NB4 (cell line): ENCODE data around the gene RBM20.

ENCODE experiments used
- MYC ChIP-seq: IDR thresholded peaks from 2 replicates; pipeline ENCODE4 v1.6.1; 2011; ENCODE audit warnings: low read depth, low read length
- POLR2A ChIP-seq: IDR thresholded peaks from 2 replicates; pipeline ENCODE4 v1.6.1; 2011; ENCODE audit warnings: mild to moderate bottlenecking; ENCODE audit not compliant: insufficient read length; ENCODE audit errors: extremely low read depth
- TF ChIP-seq, protein P1 (sequence below): IDR thresholded peaks from one replicate; pipeline ENCODE4 v1.5.1; 2012; ENCODE audit warnings: low read depth, low read length
- TF ChIP-seq, protein P2 (sequence below): IDR thresholded peaks from 2 replicates; pipeline ENCODE4 v1.6.1; 2011; ENCODE audit warnings: low read depth, low read length

DNA sequence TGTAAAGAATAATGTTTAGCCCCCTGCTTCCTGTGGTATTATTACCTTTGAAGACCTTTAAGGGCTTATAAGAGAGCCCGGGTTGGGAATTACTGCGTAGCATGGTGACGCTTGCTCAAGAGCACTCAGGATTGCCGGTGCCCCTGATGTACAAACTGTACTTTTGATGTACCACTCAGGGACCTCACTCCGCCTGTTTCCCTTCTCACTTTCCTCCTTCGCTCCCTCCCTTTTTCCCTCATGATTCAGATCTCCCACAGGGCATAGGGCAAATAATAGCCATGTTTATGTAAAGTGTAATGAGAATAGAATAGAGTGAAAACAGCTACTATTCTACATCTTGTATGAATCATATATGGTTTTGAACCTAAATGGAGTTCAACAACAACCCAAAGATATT lies 149.8 kb downstream of the RBM20 start:
- TF ChIP-seq, protein P1, sequence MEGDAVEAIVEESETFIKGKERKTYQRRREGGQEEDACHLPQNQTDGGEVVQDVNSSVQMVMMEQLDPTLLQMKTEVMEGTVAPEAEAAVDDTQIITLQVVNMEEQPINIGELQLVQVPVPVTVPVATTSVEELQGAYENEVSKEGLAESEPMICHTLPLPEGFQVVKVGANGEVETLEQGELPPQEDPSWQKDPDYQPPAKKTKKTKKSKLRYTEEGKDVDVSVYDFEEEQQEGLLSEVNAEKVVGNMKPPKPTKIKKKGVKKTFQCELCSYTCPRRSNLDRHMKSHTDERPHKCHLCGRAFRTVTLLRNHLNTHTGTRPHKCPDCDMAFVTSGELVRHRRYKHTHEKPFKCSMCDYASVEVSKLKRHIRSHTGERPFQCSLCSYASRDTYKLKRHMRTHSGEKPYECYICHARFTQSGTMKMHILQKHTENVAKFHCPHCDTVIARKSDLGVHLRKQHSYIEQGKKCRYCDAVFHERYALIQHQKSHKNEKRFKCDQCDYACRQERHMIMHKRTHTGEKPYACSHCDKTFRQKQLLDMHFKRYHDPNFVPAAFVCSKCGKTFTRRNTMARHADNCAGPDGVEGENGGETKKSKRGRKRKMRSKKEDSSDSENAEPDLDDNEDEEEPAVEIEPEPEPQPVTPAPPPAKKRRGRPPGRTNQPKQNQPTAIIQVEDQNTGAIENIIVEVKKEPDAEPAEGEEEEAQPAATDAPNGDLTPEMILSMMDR, result no peak
- no peak for TF ChIP-seq MYC
- TF ChIP-seq POLR2A, result no peak
- TF ChIP-seq, protein P2, sequence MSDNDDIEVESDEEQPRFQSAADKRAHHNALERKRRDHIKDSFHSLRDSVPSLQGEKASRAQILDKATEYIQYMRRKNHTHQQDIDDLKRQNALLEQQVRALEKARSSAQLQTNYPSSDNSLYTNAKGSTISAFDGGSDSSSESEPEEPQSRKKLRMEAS, result no peak
